Testis (tissue), 2 donors: ENCODE measurements around the gene OSBPL3.

Source experiments
- POLR2A ChIP-seq: fragments of 450-650 bp; IDR thresholded peaks from one replicate; pipeline ENCODE4 v1.6.1; 2017; ENCODE audit warnings: antibody characterized with exemption, mild to moderate bottlenecking, moderate library complexity
- TF ChIP-seq, protein P1 (sequence below), 3 experiments: fragments of 450-650 bp in 2 of 3; fragments of 200-600 bp in 1 of 3; sonication (generic) in 1 of 3; IDR thresholded peaks; one replicate each; pipeline ENCODE4 v1.5.1; 2016 to 2019; ENCODE audit warnings: antibody characterized with exemption in 3 of 3, mild to moderate bottlenecking in 2 of 3, moderate library complexity in 1 of 3

DNA sequence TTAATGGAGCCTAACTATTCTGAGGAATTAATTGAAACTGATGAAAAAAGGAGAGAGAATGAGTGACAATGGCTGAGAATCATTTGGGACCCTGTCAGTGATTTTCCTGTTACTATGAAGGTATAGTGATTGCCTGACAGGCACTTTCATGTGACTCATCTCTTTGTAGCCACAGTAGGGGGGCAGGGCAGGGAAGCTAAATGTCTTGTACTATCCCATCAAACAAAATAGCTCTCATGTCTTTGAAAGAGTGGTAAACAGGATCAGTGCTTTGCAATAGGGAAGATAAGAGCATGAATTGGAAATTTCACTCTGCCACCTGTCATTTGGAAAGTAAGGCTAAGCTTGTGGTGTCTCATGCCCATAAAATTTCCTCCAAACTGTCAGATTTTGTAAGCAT is 128.2 kb downstream of the OSBPL3 start:
- TF ChIP-seq POLR2A: no peak
- TF ChIP-seq, protein P1, sequence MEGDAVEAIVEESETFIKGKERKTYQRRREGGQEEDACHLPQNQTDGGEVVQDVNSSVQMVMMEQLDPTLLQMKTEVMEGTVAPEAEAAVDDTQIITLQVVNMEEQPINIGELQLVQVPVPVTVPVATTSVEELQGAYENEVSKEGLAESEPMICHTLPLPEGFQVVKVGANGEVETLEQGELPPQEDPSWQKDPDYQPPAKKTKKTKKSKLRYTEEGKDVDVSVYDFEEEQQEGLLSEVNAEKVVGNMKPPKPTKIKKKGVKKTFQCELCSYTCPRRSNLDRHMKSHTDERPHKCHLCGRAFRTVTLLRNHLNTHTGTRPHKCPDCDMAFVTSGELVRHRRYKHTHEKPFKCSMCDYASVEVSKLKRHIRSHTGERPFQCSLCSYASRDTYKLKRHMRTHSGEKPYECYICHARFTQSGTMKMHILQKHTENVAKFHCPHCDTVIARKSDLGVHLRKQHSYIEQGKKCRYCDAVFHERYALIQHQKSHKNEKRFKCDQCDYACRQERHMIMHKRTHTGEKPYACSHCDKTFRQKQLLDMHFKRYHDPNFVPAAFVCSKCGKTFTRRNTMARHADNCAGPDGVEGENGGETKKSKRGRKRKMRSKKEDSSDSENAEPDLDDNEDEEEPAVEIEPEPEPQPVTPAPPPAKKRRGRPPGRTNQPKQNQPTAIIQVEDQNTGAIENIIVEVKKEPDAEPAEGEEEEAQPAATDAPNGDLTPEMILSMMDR (IDR thresholded peaks at IDR 0.05): no peak
